Cardiac muscle cell (in vitro differentiated cells and primary cell): Measurements from ENCODE around the gene PRKG2. TPM values are rescaled to one million over a fixed set of nuclear protein-coding genes. Genes with fewer than 3 reads are reported as not detected.

Source experiments
- DNase-seq, 2 donors: peaks; one replicate each; pipeline versions ENCODE4 v3.0.0 to v3.0.0-alpha.2; 2010 to 2017; ENCODE audit warnings: low read depth in 1 of 2, low spot score in 1 of 2
- H3K27ac ChIP-seq: fragments of 200-600 bp; sonication (generic); 2 replicates; pipeline ENCODE4 v1.5.1; 2016
- H3K27me3 ChIP-seq: fragments of 200-600 bp; sonication (generic); 2 replicates; pipeline ENCODE4 v1.6.0; 2016; ENCODE audit warnings: control low read depth
- H3K36me3 ChIP-seq: fragments of 200-600 bp; sonication (generic); 2 replicates; pipeline ENCODE4 v1.5.1; 2016; ENCODE audit warnings: control low read depth
- H3K4me1 ChIP-seq: fragments of 200-600 bp; sonication (generic); 2 replicates; pipeline ENCODE4 v1.8.1; 2017; ENCODE audit warnings: low read depth, mild to moderate bottlenecking, mixed run types
- H3K4me3 ChIP-seq: fragments of 200-600 bp; sonication (generic); 2 replicates; pipeline ENCODE4 v1.5.1; 2016; ENCODE audit warnings: mild to moderate bottlenecking
- H3K9me3 ChIP-seq: fragments of 200-600 bp; sonication (generic); 2 replicates; pipeline ENCODE4 v1.5.1; 2017; ENCODE audit warnings: low read depth, mild to moderate bottlenecking, control low read depth
- polyA plus RNA-seq: library from polyadenylated mRNA; unstranded; fragments of >200 nt; fragmentation: Nextera tagmentation; extraction: Ambion mirVana; gene quantifications from 2 replicates; pipeline ENCODE4 v1.2.1, GENCODE V29; 2016
- total RNA-seq: library from RNA; depleted of rRNA; stranded (reverse); fragments of >200 nt; gene quantifications from 2 replicates; pipeline ENCODE4 v1.2.3, GENCODE V29; 2016
- TF ChIP-seq, protein P1 (sequence below): IDR thresholded peaks from 2 replicates; pipeline ENCODE4 v1.5.1; 2012; ENCODE audit warnings: low read depth, mild to moderate bottlenecking, low read length

PRKG2 gene
- total and polyA plus RNA-seq, 2 experiments from 2014 or later = 0.35 to 0.54 TPM

DNA sequence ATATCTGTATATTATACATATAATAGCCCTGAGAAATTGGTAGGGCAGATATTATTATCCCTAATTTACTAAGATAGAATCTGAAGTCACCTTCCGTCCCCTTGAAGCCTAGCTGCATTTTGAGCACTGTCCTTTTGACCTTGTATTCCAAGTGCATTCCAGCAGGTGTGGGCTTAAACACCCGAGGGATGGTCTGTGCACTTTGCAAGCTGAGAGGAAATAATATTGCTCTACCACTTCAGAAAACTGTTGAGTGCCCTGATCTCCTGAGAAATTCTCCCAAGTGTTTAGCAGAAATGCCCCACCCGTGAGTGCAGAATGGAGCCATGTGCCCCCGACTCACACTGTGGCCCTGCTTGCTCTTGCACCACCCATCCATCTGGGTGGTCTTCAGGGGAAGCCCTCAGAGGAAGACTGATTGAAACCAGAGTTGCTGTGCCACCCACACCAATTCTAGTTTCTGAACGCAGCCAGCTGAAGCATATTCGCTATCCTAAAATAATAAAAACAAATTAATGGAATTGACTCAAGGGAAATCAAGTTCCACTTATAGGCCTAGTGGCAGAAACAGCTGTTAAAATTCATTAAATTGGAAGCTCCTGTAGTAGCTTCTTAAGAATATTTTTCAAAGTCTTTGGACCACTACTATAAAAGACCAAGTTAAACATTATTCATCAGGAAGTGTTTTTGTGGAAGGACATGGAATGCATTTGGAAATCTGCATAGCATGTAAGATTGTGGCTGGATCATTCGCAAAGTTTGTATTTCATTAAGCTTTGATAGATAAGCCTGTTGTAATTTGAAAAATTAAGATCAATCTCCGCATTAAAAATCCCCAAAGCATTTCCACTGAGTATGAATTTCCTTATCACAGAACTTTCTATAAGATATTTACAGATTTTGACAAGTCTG is 41.3 kb upstream of the PRKG2 start:
- Histone ChIP-seq H3K27ac (no peak overlapping the region), H3K4me1 (no peaks in the 10 kb centered on the region), H3K27me3 (no peaks in the 10 kb centered on the region), H3K36me3 (no peaks in the 10 kb centered on the region), H3K9me3 (no peaks in the 10 kb centered on the region), H3K4me3 (no peak overlapping the region)
- peak in 1 of 2 donors; percentile 38 for DNase-seq
- TF ChIP-seq, protein P1, sequence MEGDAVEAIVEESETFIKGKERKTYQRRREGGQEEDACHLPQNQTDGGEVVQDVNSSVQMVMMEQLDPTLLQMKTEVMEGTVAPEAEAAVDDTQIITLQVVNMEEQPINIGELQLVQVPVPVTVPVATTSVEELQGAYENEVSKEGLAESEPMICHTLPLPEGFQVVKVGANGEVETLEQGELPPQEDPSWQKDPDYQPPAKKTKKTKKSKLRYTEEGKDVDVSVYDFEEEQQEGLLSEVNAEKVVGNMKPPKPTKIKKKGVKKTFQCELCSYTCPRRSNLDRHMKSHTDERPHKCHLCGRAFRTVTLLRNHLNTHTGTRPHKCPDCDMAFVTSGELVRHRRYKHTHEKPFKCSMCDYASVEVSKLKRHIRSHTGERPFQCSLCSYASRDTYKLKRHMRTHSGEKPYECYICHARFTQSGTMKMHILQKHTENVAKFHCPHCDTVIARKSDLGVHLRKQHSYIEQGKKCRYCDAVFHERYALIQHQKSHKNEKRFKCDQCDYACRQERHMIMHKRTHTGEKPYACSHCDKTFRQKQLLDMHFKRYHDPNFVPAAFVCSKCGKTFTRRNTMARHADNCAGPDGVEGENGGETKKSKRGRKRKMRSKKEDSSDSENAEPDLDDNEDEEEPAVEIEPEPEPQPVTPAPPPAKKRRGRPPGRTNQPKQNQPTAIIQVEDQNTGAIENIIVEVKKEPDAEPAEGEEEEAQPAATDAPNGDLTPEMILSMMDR = no peak

GRCh38 chr4:81255524-81255923 is 40.5 kb upstream of the PRKG2 start:
- Histone ChIP-seq H3K4me3 (no peak overlapping the region), H3K36me3 (no peaks in the 10 kb centered on the region), H3K27me3 (no peaks in the 10 kb centered on the region), H3K27ac (no peak overlapping the region), H3K9me3 (no peaks in the 10 kb centered on the region), H3K4me1 (no peaks in the 10 kb centered on the region)
- TF ChIP-seq, protein P1 = no peak
- DNase-seq = peak in 1 of 2 donors; percentile 69

DNA sequence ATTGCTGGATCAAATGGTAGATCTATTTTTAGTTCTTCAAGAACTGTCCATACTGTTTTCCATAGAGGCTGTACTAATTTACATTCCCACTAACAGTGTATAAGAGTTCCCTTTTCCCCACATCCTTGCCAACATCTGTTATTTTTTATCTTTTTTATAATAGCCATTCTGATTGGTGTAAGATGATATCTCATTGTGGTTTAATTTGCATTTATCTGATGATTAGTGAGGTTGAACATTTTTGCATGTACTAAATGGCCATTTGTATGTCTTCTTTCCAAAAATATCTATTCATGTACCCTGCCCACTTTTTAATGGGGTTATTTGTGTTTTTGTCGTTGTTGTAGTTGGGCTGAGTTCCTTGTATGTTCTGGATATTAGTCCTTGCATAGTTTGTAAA is 35.4 kb upstream of the PRKG2 start:
- Histone ChIP-seq H3K27ac (no peak overlapping the region), H3K4me3 (no peak overlapping the region), H3K36me3 (no peaks in the 10 kb centered on the region), H3K4me1 (no peaks in the 10 kb centered on the region), H3K27me3 (no peaks in the 10 kb centered on the region), H3K9me3 (no peaks in the 10 kb centered on the region)
- TF ChIP-seq, protein P1 = no peak
- DNase-seq = no peak

DNA sequence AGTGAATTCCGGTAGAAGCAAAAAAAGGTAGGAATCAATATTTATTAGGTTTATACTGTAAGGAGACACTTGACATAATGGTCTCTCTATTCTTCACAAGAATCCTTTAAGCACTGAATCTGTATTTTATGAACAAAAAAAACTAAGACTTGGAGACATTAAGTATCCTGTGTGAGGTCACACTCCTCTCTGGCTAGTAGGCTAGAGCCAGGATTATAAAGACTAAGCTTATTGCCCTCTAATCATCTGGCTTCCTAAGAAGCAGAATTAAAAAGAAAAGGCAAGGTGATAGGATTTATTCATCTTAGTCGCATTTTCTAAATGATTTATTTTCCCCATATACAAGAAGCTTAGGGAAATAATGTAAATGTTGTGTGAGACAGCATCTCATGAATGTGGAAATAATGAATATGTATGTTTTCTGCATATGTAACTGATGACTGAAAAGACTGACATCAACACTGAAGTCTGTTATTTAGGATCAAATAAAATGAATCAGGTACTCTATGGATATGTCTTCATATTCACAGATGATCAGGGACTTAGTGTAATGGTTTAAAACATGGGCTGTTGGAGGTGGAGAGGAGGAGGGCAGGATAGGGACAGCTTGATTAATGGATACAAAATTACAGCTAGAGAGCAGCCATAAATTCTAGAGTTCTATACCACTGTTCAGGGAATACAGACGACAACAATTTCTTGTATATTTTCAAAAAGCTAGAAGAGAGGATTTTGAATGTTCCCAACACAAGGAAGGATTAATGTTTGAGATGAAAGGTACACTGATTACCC is 30.4 kb upstream of the PRKG2 start:
- no peak for DNase-seq
- Histone ChIP-seq H3K4me3 (no peak overlapping the region), H3K27ac (no peak overlapping the region), H3K36me3 (no peaks in the 10 kb centered on the region), H3K9me3 (no peaks in the 10 kb centered on the region), H3K4me1 (no peaks in the 10 kb centered on the region), H3K27me3 (no peaks in the 10 kb centered on the region)
- TF ChIP-seq, protein P1 = no peak

DNA sequence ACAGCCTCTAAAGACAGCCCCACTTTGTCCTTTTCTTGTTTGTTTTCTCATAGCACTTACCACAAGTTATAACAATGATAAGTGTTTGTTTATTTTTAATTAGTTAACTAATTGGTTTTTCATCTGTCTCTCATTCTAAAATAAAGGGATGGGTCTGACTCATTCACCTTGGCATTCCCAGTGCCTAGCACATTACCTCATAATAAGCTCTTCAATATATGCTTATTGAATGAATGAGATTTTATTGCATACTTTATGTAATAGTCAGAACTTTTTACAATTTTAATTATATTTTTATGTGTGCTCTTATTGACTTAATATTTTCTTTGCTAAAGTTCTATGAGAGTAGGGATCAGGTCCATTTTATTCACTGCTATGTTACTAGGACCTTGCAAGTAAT is 22.8 kb upstream of the PRKG2 start:
- Histone ChIP-seq H3K9me3 (no peaks in the 10 kb centered on the region), H3K4me3 (no peak overlapping the region), H3K27ac (no peak overlapping the region), H3K27me3 (no peaks in the 10 kb centered on the region), H3K4me1 (no peaks in the 10 kb centered on the region), H3K36me3 (no peaks in the 10 kb centered on the region)
- TF ChIP-seq, protein P1 = no peak
- DNase-seq = no peak
